ENCODE measurements around the gene TTC19. TPM values are rescaled to one million over a fixed set of nuclear protein-coding genes. Genes with fewer than 3 reads are reported as not detected.

Gene TTC19
- total RNA-seq, 1 experiment from 2014 or later = 20.2 TPM

GRCh38 chr17:16046966-16047365, 47.3 kb downstream of the TTC19 start:
- Mint-ChIP-seq H3K9me3 (ENCODE audit: unreplicated experiment) (no peaks in the 10 kb centered on the region), H3K27me3 (ENCODE audit: insufficient read depth, unreplicated experiment) (no peaks in the 10 kb centered on the region), H3K27ac (ENCODE audit: unreplicated experiment) (no peak overlapping the region), H3K36me3 (ENCODE audit: insufficient read depth, unreplicated experiment) (peaks cover 40% of the 10 kb centered on the region), H3K4me3 (ENCODE audit: unreplicated experiment) (no peak overlapping the region), H3K4me1 (ENCODE audit: low read depth, unreplicated experiment) (no peaks in the 10 kb centered on the region)
- ChIA-PET POLR2A (no interaction called here), CTCF (no interaction called here)
- TF ChIP-seq, protein P1, sequence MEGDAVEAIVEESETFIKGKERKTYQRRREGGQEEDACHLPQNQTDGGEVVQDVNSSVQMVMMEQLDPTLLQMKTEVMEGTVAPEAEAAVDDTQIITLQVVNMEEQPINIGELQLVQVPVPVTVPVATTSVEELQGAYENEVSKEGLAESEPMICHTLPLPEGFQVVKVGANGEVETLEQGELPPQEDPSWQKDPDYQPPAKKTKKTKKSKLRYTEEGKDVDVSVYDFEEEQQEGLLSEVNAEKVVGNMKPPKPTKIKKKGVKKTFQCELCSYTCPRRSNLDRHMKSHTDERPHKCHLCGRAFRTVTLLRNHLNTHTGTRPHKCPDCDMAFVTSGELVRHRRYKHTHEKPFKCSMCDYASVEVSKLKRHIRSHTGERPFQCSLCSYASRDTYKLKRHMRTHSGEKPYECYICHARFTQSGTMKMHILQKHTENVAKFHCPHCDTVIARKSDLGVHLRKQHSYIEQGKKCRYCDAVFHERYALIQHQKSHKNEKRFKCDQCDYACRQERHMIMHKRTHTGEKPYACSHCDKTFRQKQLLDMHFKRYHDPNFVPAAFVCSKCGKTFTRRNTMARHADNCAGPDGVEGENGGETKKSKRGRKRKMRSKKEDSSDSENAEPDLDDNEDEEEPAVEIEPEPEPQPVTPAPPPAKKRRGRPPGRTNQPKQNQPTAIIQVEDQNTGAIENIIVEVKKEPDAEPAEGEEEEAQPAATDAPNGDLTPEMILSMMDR (IDR thresholded peaks at IDR 0.05; ENCODE audit: insufficient read depth in 1 of 2, low read depth in 1 of 2, low read length in 1 of 2, severe bottlenecking in 1 of 2, unreplicated experiment in 1 of 2) = no peak
- BruUV-seq (replicated peaks) = no TSS peak
- Histone ChIP-seq H3K4me1 (no peaks in the 10 kb centered on the region), H3K36me3 (ENCODE audit: control insufficient read depth, insufficient read depth, low read length) (no peaks in the 10 kb centered on the region), H3K9me3 (no peaks in the 10 kb centered on the region), H3K4me3 (ENCODE audit: low read depth, low read length) (no peak overlapping the region), H3K27me3 (replicated peaks; ENCODE audit: control insufficient read depth, insufficient read depth, low read length) (no peaks in the 10 kb centered on the region)
- intact Hi-C loops (cut with micrococcal nuclease; ENCODE audit: unreplicated experiment) = no loop called here
- DNase-seq = no peak

DNA sequence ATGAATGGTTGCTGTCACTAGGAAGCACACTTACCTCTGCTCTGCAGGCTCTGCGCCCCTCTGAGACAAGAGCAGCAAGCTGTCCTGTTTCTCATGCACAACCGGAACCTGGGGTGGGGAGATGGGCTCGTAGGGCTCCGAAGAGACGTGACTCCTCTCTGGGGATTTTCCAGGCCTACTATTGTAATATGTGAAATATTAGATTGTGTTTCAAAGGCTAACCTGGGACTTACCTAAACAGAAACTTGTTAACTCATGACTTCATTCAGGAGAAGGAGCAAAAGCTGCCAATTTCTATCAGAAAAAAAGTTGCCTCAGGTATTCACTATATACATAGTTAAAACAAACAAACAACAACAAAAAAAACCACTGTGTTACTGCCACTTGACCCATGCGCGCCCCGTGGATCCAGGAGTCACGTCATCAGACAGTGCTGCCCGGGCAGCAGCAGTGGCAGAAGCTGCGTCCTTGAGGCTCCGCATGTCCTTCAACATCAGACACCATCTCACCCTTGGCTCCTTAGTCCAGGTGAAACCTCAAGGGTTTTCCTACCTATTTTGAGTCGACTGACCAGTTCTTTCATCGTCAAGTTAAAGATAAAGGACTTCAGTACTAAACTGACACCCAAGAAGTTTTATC, 49.3 kb downstream of the TTC19 start:
- POLR2A ChIA-PET = no interaction called here
- no peak overlapping the region for H3K27ac Mint-ChIP-seq (ENCODE audit: unreplicated experiment)

GRCh38 chr17:16050844-16051243, 51.2 kb downstream of the TTC19 start:
- peaks cover 49% of the 10 kb centered on the region for H3K36me3 Mint-ChIP-seq (ENCODE audit: insufficient read depth, unreplicated experiment)
- Histone ChIP-seq H3K36me3 (ENCODE audit: control insufficient read depth, insufficient read depth, low read length) (no peaks in the 10 kb centered on the region), H3K27me3 (replicated peaks; ENCODE audit: control insufficient read depth, insufficient read depth, low read length) (no peaks in the 10 kb centered on the region), H3K9me3 (no peaks in the 10 kb centered on the region), H3K4me1 (no peaks in the 10 kb centered on the region), H3K4me3 (ENCODE audit: low read depth, low read length) (no peak overlapping the region)
- H3K27me3 Mint-ChIP-seq (ENCODE audit: insufficient read depth, unreplicated experiment) = no peaks in the 10 kb centered on the region
- BruUV-seq (replicated peaks) = no TSS peak
- ChIA-PET POLR2A (no interaction called here), CTCF (no interaction called here)
- DNase-seq = no peak
- no peaks in the 10 kb centered on the region for H3K4me1 Mint-ChIP-seq (ENCODE audit: low read depth, unreplicated experiment)
- no peak overlapping the region for H3K4me3 Mint-ChIP-seq (ENCODE audit: unreplicated experiment)
- no peak overlapping the region for H3K27ac Mint-ChIP-seq (ENCODE audit: unreplicated experiment)
- intact Hi-C loops (cut with micrococcal nuclease; ENCODE audit: unreplicated experiment) = no loop called here
- TF ChIP-seq, protein P1 (IDR thresholded peaks at IDR 0.05; ENCODE audit: insufficient read depth in 1 of 2, low read depth in 1 of 2, low read length in 1 of 2, severe bottlenecking in 1 of 2, unreplicated experiment in 1 of 2) = no peak
- H3K9me3 Mint-ChIP-seq (ENCODE audit: unreplicated experiment) = no peaks in the 10 kb centered on the region

More for the DNA sequence above, 49.3 kb downstream of the TTC19 start:
- CTCF ChIA-PET = no interaction called here
- Histone ChIP-seq H3K36me3 (ENCODE audit: control insufficient read depth, insufficient read depth, low read length) (no peaks in the 10 kb centered on the region), H3K9me3 (no peaks in the 10 kb centered on the region), H3K4me3 (ENCODE audit: low read depth, low read length) (no peak overlapping the region), H3K4me1 (no peaks in the 10 kb centered on the region), H3K27me3 (replicated peaks; ENCODE audit: control insufficient read depth, insufficient read depth, low read length) (no peaks in the 10 kb centered on the region)
- TF ChIP-seq, protein P1 (IDR thresholded peaks at IDR 0.05; ENCODE audit: insufficient read depth in 1 of 2, low read depth in 1 of 2, low read length in 1 of 2, severe bottlenecking in 1 of 2, unreplicated experiment in 1 of 2) = no peak
- H3K36me3 Mint-ChIP-seq (ENCODE audit: insufficient read depth, unreplicated experiment) = peaks cover 45% of the 10 kb centered on the region
- no TSS peak for BruUV-seq (replicated peaks)
- H3K9me3 Mint-ChIP-seq (ENCODE audit: unreplicated experiment) = no peaks in the 10 kb centered on the region
- intact Hi-C loops (cut with micrococcal nuclease; ENCODE audit: unreplicated experiment) = no loop called here
- DNase-seq = no peak
- H3K4me3 Mint-ChIP-seq (ENCODE audit: unreplicated experiment) = no peak overlapping the region
- H3K4me1 Mint-ChIP-seq (ENCODE audit: low read depth, unreplicated experiment) = no peaks in the 10 kb centered on the region
- no peaks in the 10 kb centered on the region for H3K27me3 Mint-ChIP-seq (ENCODE audit: insufficient read depth, unreplicated experiment)
